OCI-LY1 (cell line): ENCODE results near the gene TP53AIP1.

Experiments used
- CTCF ChIP-seq: fragments of 200-600 bp; sonication (generic), shearing (Covaris generic); IDR thresholded peaks from 2 replicates; pipeline ENCODE4 v1.5.1; 2017; ENCODE audit warnings: mild to moderate bottlenecking, antibody characterized with exemption, low read length, moderate library complexity, mixed read lengths
- EZH2 ChIP-seq: fragments of 200-600 bp; sonication (generic), shearing (Covaris generic); IDR thresholded peaks from 2 replicates; pipeline ENCODE4 v1.8.0; 2017; ENCODE audit warnings: borderline replicate concordance, mixed run types, mild to moderate bottlenecking, antibody characterized with exemption, low read length, moderate library complexity, mixed read lengths

GRCh38 chr11:128911239-128911638 is 31.4 kb downstream of the TP53AIP1 start:
- TF ChIP-seq CTCF (no peak), EZH2 (no peak)
